ENCODE measurements around the gene GLDN. TPM values are rescaled to one million over a fixed set of nuclear protein-coding genes. Genes with fewer than 3 reads are reported as not detected.
"Not testable (repeated sequence)": the region's sequence is repeated elsewhere in the genome, so short reads cannot be mapped to it uniquely, and the experiment has no call there.

The GLDN gene
- total RNA-seq, 1 donor from 2014 or later = 0.34 TPM

DNA sequence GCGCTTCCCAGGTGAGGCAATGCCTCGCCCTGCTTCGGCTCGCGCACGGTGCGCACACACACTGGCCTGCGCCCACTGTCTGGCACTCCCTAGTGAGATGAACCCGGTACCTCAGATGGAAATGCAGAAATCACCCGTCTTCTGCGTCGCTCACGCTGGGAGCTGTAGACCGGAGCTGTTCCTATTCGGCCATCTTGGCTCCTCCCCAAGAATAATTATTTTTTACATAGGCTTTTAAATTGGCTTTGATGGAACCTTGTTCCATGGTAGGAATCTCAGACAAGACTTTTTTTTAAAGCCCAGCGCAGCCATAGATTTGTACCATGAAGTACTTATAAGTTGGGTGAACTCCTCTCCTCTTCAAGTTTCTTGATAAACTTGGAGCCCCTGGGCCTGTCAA is 81.6 kb downstream of the GLDN start:
- intact Hi-C loops (cut with micrococcal nuclease); DNase-seq (ENCODE audit: low spot score); H3K27me3 Mint-ChIP-seq (ENCODE audit: low read depth); H3K4me3 Mint-ChIP-seq (ENCODE audit: low read depth); H3K9me3 Mint-ChIP-seq; H3K4me1 Mint-ChIP-seq (ENCODE audit: low read depth); H3K36me3 Mint-ChIP-seq (ENCODE audit: low read depth); H3K27ac Mint-ChIP-seq: not testable (repeated sequence)

DNA sequence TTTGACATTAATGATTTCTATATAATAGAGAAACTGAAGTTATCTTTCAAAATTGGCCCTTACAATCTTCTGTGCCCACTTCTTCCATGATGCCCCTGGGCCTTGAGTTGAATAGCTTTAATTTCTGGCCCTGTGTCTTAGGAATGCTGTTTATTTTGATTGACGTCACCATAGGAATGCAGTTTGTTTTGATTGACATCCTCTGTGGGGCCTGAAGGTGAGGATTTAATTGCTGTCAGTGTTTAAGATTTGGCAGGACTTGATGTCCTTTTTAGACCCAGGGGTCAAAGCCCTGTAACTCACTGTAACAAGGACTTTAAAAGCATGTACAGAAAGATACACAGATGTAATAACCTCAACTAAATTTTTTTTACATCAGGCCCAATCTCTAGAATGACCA is 83.3 kb downstream of the GLDN start:
- Mint-ChIP-seq H3K27me3 (ENCODE audit: low read depth) (no peaks in the 10 kb centered on the region), H3K4me3 (ENCODE audit: low read depth) (no peak overlapping the region), H3K4me1 (ENCODE audit: low read depth) (no peaks in the 10 kb centered on the region), H3K36me3 (ENCODE audit: low read depth) (no peaks in the 10 kb centered on the region), H3K27ac (no peak overlapping the region), H3K9me3 (no peaks in the 10 kb centered on the region)
- intact Hi-C loops (cut with micrococcal nuclease) = no loop called here
- no peak for DNase-seq (ENCODE audit: low spot score)

DNA sequence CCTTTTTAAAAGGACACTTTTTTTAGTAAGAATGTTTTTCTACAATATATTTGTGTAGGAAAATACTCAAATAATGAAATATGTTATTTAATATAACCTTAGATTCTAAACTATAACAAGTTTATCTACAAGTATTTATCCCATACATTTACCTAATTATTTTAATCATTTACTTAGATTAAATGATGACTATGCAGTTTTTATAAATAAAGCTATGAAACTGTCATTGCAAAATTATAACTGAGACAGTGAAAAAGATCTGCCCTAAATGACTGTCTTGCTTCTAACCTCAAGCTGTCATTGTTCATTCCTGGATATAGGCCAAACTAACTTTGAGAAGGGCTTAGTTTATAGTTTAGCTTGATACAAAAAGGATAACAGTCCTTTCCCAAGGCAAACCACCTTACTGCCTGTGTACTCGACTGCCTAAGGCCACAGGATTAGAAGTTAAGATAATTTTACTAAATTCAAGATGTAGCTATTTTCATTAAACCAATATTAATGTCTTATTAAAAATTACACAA is 84.1 kb downstream of the GLDN start:
- Mint-ChIP-seq H3K27ac (no peak overlapping the region), H3K4me3 (ENCODE audit: low read depth) (no peak overlapping the region), H3K9me3 (no peaks in the 10 kb centered on the region), H3K36me3 (ENCODE audit: low read depth) (no peaks in the 10 kb centered on the region), H3K4me1 (ENCODE audit: low read depth) (no peaks in the 10 kb centered on the region), H3K27me3 (ENCODE audit: low read depth) (no peaks in the 10 kb centered on the region)
- intact Hi-C loops (cut with micrococcal nuclease) = no loop called here
- no peak for DNase-seq (ENCODE audit: low spot score)

DNA sequence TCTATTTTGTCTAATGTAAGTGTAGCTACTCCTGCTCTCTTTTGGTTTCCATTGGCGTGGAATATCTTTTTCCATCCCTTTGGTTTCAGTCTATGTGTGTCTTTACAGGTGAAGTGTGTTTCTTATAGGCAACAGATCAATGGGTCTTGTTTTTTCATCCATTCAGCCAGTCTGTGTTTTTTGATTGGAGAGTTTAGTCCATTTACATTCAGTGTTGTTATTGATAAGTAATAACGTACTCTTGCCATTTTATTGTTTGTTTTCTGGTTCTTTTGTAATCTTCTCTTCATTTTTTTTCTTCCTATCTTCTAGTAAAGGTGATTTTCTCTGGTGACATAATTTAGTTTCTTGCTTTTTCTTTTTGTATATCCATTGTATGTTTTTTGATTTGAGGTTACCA is 97.1 kb downstream of the GLDN start:
- Mint-ChIP-seq H3K9me3 (no peaks in the 10 kb centered on the region), H3K4me3 (ENCODE audit: low read depth) (no peak overlapping the region), H3K27ac (no peak overlapping the region), H3K27me3 (ENCODE audit: low read depth) (peaks cover 12% of the 10 kb centered on the region), H3K36me3 (ENCODE audit: low read depth) (no peaks in the 10 kb centered on the region), H3K4me1 (ENCODE audit: low read depth) (no peaks in the 10 kb centered on the region)
- no peak for DNase-seq (ENCODE audit: low spot score)
- intact Hi-C loops (cut with micrococcal nuclease) = no loop called here

GRCh38 chr15:51443282-51443914 is 101.9 kb downstream of the GLDN start:
- intact Hi-C loops (cut with micrococcal nuclease) = no loop called here
- Mint-ChIP-seq H3K27ac (no peak overlapping the region), H3K27me3 (ENCODE audit: low read depth) (peaks cover 1% of the 10 kb centered on the region), H3K36me3 (ENCODE audit: low read depth) (no peaks in the 10 kb centered on the region), H3K4me1 (ENCODE audit: low read depth) (peaks cover 9% of the 10 kb centered on the region), H3K9me3 (no peaks in the 10 kb centered on the region), H3K4me3 (ENCODE audit: low read depth) (no peak overlapping the region)
- no peak for DNase-seq (ENCODE audit: low spot score)

DNA sequence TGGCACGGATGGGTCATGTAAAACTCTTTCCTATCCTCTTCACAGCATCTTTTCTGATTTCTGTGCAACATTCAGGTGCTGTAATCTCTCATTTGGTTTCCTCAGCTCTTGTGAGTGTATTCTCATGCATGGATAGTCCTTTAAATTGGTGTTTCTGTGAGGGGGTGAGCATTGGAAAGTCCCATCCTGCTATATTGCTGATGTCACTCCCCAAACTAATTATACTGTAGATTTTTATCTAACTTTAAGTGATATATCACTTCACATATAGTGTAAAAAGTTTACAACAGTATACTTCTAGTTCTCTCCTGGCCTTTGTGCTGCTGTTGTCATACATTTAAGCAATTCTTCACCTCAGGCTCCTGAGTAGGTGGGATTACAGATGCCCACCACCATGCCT is 102.7 kb downstream of the GLDN start:
- Mint-ChIP-seq H3K36me3 (ENCODE audit: low read depth) (no peaks in the 10 kb centered on the region), H3K4me1 (ENCODE audit: low read depth) (peaks cover 9% of the 10 kb centered on the region), H3K27me3 (ENCODE audit: low read depth) (no peaks in the 10 kb centered on the region), H3K9me3 (no peaks in the 10 kb centered on the region), H3K4me3 (ENCODE audit: low read depth) (no peak overlapping the region), H3K27ac (no peak overlapping the region)
- no peak for DNase-seq (ENCODE audit: low spot score)
- intact Hi-C loops (cut with micrococcal nuclease) = no loop called here

- no peaks in the 10 kb centered on the region for H3K36me3 Mint-ChIP-seq (ENCODE audit: low read depth)
- intact Hi-C loops (cut with micrococcal nuclease) = no loop called here
- H3K4me3 Mint-ChIP-seq (ENCODE audit: low read depth) = no peak overlapping the region
- peaks cover 9% of the 10 kb centered on the region for H3K4me1 Mint-ChIP-seq (ENCODE audit: low read depth)
- no peak overlapping the region for H3K27ac Mint-ChIP-seq
- no peaks in the 10 kb centered on the region for H3K9me3 Mint-ChIP-seq
- no peaks in the 10 kb centered on the region for H3K27me3 Mint-ChIP-seq (ENCODE audit: low read depth)
- no peak for DNase-seq (ENCODE audit: low spot score)
Observed at GRCh38 chr15:51444807-51445206, 103.4 kb downstream of the GLDN start.

- DNase-seq (ENCODE audit: low spot score); H3K4me1 Mint-ChIP-seq (ENCODE audit: low read depth); H3K4me3 Mint-ChIP-seq (ENCODE audit: low read depth): not testable (repeated sequence)
Observed at GRCh38 chr15:51446029-51446744, 104.7 kb downstream of the GLDN start.

GRCh38 chr15:51447855-51448621 is 106.6 kb downstream of the GLDN start:
- no peaks in the 10 kb centered on the region for H3K36me3 Mint-ChIP-seq (ENCODE audit: low read depth)
- peaks cover 9% of the 10 kb centered on the region for H3K4me1 Mint-ChIP-seq (ENCODE audit: low read depth)
- H3K27ac Mint-ChIP-seq = no peak overlapping the region
- intact Hi-C loops (cut with micrococcal nuclease) = no loop called here
- H3K9me3 Mint-ChIP-seq = no peaks in the 10 kb centered on the region
- DNase-seq (ENCODE audit: low spot score) = no peak
- no peak overlapping the region for H3K4me3 Mint-ChIP-seq (ENCODE audit: low read depth)
- H3K27me3 Mint-ChIP-seq (ENCODE audit: low read depth) = no peaks in the 10 kb centered on the region

More at GRCh38 chr15:51446029-51446744, 104.7 kb downstream of the GLDN start:
- H3K9me3 Mint-ChIP-seq; intact Hi-C loops (cut with micrococcal nuclease); H3K36me3 Mint-ChIP-seq (ENCODE audit: low read depth); H3K27me3 Mint-ChIP-seq (ENCODE audit: low read depth); H3K27ac Mint-ChIP-seq: not testable (repeated sequence)

DNA sequence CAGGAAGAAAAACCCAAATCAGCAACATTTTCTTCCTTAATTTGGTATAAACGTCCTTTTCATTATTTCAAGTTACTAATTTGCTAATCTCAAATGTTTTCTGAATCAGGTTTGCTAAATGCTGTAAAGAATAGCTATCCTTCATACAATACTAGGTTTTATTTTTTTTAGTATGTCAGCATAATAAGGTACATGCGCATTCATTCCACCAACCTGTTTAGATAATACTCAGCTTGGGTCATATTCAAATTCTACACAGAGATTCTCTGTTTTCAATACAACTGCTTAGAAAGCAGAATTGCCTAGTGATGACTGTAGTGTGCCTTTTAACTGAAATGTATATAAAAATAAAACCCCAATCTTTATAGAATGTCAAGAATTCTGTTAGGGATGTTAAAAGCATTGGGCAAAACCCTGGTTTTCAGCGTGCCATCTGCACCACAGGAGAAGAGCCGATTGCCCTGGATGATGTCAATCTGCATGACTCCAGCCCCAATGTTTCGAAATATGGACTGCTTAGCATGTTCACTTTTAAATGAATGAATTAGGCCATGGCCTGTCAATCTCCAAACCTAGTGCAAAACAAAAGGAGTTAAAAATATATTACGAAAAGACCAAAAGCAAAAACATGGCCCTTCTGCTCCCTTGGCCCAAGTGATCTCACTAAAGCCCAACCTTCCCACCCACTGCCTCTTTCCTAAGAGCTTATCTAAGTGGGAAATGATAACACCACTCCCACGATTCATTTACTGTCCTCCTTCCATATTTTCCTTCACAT is 107.4 kb downstream of the GLDN start:
- Mint-ChIP-seq H3K4me3 (ENCODE audit: low read depth) (no peak overlapping the region), H3K27ac (no peak overlapping the region), H3K27me3 (ENCODE audit: low read depth) (no peaks in the 10 kb centered on the region), H3K36me3 (ENCODE audit: low read depth) (no peaks in the 10 kb centered on the region), H3K4me1 (ENCODE audit: low read depth) (peaks cover 9% of the 10 kb centered on the region), H3K9me3 (no peaks in the 10 kb centered on the region)
- DNase-seq (ENCODE audit: low spot score) = no peak
- intact Hi-C loops (cut with micrococcal nuclease) = no loop called here

GRCh38 chr15:51450001-51450400 is 108.5 kb downstream of the GLDN start:
- no peak overlapping the region for H3K27ac Mint-ChIP-seq
- no peak overlapping the region for H3K4me3 Mint-ChIP-seq (ENCODE audit: low read depth)
- DNase-seq (ENCODE audit: low spot score) = no peak
- intact Hi-C loops (cut with micrococcal nuclease) = no loop called here
- no peaks in the 10 kb centered on the region for H3K9me3 Mint-ChIP-seq
- no peaks in the 10 kb centered on the region for H3K36me3 Mint-ChIP-seq (ENCODE audit: low read depth)
- H3K27me3 Mint-ChIP-seq (ENCODE audit: low read depth) = no peaks in the 10 kb centered on the region
- H3K4me1 Mint-ChIP-seq (ENCODE audit: low read depth) = peaks cover 7% of the 10 kb centered on the region
